HG02938 (cell line): Measurements from ENCODE around the gene TNRC6A.

ENCODE experiments used
- ATAC-seq: cut with Tn5 transposase; IDR thresholded peaks from one replicate; pipeline ENCODE4 v1.9.1; 2021; ENCODE audit warnings: mild to moderate bottlenecking, moderate library complexity; ENCODE audit not compliant: unreplicated experiment

Gene TNRC6A

DNA sequence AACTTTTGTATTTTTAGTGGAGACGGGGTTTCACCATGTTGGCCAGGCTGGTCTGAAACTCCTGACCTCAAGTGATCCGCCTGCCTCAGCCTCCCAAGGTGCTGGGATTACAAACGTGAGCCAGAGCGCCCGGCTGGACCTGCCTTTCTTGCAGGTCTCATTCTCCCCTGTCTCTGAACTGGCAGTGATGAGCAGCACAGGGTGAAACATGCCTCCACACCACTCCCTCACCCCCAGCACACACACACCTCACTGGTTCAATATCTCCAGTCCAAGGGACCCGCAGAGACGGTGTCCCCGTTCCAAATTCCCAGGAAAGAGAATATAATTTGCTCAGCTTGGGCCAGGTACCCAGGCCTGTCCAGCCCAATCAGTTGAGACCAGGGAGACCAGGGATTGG, 139.6 kb downstream of the TNRC6A start:
- ATAC-seq: no peak

DNA sequence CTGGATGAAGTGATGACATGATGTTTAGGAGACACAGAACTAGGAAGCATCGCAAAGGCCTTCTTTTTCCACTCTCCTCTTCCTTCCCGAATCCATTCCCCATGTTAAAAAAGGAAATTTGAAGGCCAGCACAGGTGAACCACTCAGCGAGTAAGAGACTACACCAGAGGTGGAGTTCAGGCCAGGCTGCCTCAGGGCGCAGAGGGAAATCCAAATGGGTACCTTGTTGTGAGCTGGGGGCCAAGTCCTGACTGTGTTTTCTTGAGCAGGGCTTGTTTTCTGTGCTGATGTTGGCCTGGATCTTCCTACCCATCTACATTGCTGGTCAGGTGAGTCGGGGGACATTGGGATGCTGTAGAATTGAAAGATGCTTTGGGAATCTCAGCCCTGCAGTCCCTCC, 142.4 kb downstream of the TNRC6A start:
- no peak for ATAC-seq

DNA sequence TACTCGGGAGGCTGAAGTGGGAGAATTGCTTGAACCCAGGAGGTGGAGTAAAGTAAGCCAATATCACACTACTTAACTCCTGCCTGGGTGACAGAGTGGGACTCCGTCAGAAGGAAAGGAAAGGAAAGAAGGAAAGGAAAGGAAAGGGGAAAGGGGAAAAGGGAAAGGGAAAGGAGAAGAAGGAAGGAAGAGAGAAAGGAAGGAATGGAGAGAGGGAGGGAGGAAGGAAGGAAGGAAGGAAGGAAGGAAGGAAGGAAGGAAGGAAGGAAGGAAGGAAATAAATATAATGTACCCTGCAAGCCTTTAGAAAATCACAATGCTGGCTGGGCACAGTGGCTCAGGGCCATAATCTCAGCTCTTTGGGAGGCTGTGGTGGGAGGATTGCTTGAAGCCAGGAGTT, 143.6 kb downstream of the TNRC6A start:
- ATAC-seq: no peak

DNA sequence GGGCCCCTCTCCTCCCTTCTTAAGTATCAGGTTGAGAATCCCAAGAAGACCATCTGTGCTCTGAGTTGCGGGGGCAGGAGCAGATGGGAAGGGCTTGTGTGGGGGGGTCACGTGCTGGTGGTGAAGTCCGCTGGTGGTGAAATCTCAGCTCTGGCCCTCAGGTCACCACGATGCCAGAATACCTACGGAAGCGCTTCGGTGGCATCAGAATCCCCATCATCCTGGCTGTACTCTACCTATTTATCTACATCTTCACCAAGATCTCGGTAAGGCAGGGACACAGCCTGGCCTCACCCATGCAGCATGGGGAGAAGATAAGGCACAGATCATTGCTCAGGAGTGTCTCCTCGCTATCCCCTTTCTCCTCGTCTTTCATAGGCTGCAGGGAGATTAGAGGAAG, 146.0 kb downstream of the TNRC6A start:
- no peak for ATAC-seq
